ENCODE measurements around the gene LTA. TPM values are rescaled to one million over a fixed set of nuclear protein-coding genes. Genes with fewer than 3 reads are reported as not detected.

LTA gene
- total RNA-seq, 1 experiment from 2014 or later: 1.1 TPM

DNA sequence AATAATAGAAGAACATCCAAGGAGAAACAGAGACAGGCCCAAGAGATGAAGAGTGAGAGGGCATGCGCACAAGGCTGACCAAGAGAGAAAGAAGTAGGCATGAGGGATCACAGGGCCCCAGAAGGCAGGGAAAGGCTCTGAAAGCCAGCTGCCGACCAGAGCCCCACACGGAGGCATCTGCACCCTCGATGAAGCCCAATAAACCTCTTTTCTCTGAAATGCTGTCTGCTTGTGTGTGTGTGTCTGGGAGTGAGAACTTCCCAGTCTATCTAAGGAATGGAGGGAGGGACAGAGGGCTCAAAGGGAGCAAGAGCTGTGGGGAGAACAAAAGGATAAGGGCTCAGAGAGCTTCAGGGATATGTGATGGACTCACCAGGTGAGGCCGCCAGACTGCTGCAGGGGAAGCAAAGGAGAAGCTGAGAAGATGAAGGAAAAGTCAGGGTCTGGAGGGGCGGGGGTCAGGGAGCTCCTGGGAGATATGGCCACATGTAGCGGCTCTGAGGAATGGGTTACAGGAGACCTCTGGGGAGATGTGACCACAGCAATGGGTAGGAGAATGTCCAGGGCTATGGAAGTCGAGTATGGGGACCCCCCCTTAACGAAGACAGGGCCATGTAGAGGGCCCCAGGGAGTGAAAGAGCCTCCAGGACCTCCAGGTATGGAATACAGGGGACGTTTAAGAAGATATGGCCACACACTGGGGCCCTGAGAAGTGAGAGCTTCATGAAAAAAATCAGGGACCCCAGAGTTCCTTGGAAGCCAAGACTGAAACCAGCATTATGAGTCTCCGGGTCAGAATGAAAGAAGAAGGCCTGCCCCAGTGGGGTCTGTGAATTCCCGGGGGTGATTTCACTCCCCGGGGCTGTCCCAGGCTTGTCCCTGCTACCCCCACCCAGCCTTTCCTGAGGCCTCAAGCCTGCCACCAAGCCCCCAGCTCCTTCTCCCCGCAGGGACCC is 2.3 kb downstream of the LTA start:
- no peaks in the 10 kb centered on the region for H3K27me3 ChIP-seq (ENCODE audit: insufficient read depth, low read length)
- ChIA-PET CTCF (interaction anchor here (0.7 kb wide), 1 partner anchor 24 kb away, joined by 3 read pairs; no protein-coding TSS in a partner anchor), POLR2A (no interaction called here), RAD21 (ENCODE audit: low non-redundant PET in 1 of 2, low total read pairs in 2 of 2, uncharacterized antibody in 2 of 2, unreplicated experiment in 2 of 2) (interaction anchor here in 1 of 2 experiments (1.0 kb wide), 1 partner anchor 24 kb away, joined by 5 read pairs; no protein-coding TSS in a partner anchor)
- BruUV-seq (replicated peaks): no TSS peak
- H3K4me2 ChIP-seq (ENCODE audit: low read length): no peak overlapping the region
- peaks cover 0 to 3% of the 10 kb centered on the region in 2 experiments; a peak in 1 of 4 replicates for H3K4me1 ChIP-seq (ENCODE audit: control insufficient read depth in 1 of 2, insufficient read depth in 2 of 2, low read length in 2 of 2)
- intact Hi-C loops (cut with micrococcal nuclease): no loop called here
- H3K9ac ChIP-seq (ENCODE audit: low read length): no peak overlapping the region
- no peaks in the 10 kb centered on the region for H3K9me2 ChIP-seq (ENCODE audit: insufficient read depth)
- TF ChIP-seq, protein P1, sequence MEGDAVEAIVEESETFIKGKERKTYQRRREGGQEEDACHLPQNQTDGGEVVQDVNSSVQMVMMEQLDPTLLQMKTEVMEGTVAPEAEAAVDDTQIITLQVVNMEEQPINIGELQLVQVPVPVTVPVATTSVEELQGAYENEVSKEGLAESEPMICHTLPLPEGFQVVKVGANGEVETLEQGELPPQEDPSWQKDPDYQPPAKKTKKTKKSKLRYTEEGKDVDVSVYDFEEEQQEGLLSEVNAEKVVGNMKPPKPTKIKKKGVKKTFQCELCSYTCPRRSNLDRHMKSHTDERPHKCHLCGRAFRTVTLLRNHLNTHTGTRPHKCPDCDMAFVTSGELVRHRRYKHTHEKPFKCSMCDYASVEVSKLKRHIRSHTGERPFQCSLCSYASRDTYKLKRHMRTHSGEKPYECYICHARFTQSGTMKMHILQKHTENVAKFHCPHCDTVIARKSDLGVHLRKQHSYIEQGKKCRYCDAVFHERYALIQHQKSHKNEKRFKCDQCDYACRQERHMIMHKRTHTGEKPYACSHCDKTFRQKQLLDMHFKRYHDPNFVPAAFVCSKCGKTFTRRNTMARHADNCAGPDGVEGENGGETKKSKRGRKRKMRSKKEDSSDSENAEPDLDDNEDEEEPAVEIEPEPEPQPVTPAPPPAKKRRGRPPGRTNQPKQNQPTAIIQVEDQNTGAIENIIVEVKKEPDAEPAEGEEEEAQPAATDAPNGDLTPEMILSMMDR (IDR thresholded peaks at IDR 0.05 in 2 of 3, conservative IDR thresholded peaks at IDR 0.05 in 1 of 3; ENCODE audit: borderline replicate concordance in 1 of 3, insufficient read depth in 1 of 3, low read depth in 2 of 3, low read length in 2 of 3): 0 out of 6 replicates have a peak, but pooled peaks of 1 of the 3 experiments have one; percentile 8
- no peak for TF ChIP-seq POLR2AphosphoS5 (IDR thresholded peaks at IDR 0.05; ENCODE audit: low read depth, low read length)
- TF ChIP-seq CEBPB (IDR thresholded peaks at IDR 0.05; ENCODE audit: low read depth): no peak
- no peak for TF ChIP-seq YY1 (IDR thresholded peaks at IDR 0.05; ENCODE audit: extremely low read depth, insufficient replicate concordance, low read depth, low read length)
- no peak for TF ChIP-seq EZH2 (IDR thresholded peaks at IDR 0.05)
- TF ChIP-seq SIN3A (IDR thresholded peaks at IDR 0.05; ENCODE audit: low read depth): no peak
- TF ChIP-seq, protein P2, sequence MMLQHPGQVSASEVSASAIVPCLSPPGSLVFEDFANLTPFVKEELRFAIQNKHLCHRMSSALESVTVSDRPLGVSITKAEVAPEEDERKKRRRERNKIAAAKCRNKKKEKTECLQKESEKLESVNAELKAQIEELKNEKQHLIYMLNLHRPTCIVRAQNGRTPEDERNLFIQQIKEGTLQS (IDR thresholded peaks at IDR 0.05): no peak
- H3K79me2 ChIP-seq (ENCODE audit: insufficient read depth, low read length): no peaks in the 10 kb centered on the region
- no peak overlapping the region for H3K4me3 ChIP-seq (replicated peaks in 1 of 2; ENCODE audit: low read depth in 1 of 2, low read length in 2 of 2)
- no peaks in the 10 kb centered on the region for H4K20me1 ChIP-seq (ENCODE audit: insufficient read depth)
- ATAC-seq (peak; percentile 49; the same call in 1 of the 2 replicates), DNase-seq (ENCODE audit: low read depth, low spot score) (no peak)
- no peak overlapping the region for H2AFZ ChIP-seq (ENCODE audit: low read depth, low read length, poor library complexity, severe bottlenecking)
- H3K27ac ChIP-seq (ENCODE audit: low read depth, low read length): no peak overlapping the region
- no peaks in the 10 kb centered on the region for H3K9me3 ChIP-seq (ENCODE audit: control insufficient read depth in 1 of 2, insufficient read depth in 1 of 2, low read depth in 1 of 2, low read length in 2 of 2)
- H3K36me3 ChIP-seq (ENCODE audit: control insufficient read depth in 1 of 2, insufficient read depth in 2 of 2, low read length in 2 of 2): no peaks in the 10 kb centered on the region
